Measurements from ENCODE around the gene SLC39A9. TPM values are rescaled to one million over a fixed set of nuclear protein-coding genes. Genes with fewer than 3 reads are reported as not detected.

SLC39A9 gene
- polyA plus RNA-seq, 1 donor from 2014 or later, result 88.5 TPM

GRCh38 chr14:69355607-69356281 is 42.7 kb upstream of the SLC39A9 start:
- H3K9ac ChIP-seq (ENCODE audit: low read length), result no peak overlapping the region
- no peaks in the 10 kb centered on the region for H3K9me2 ChIP-seq (ENCODE audit: insufficient read depth, low read length)
- no peak overlapping the region for H2AFZ ChIP-seq (ENCODE audit: low read depth, low read length)
- H3K79me2 ChIP-seq (replicated peaks; ENCODE audit: insufficient read depth, low read length), result no peaks in the 10 kb centered on the region
- no peak overlapping the region for H3K27ac ChIP-seq (ENCODE audit: low read length)
- no peaks in the 10 kb centered on the region for H3K9me3 ChIP-seq (ENCODE audit: low read length)
- H3K4me3 ChIP-seq (ENCODE audit: low read length), result no peak overlapping the region
- no peak overlapping the region for H3K4me2 ChIP-seq (ENCODE audit: low read length)
- no peaks in the 10 kb centered on the region for H3F3A ChIP-seq (ENCODE audit: insufficient read depth, low read length, poor library complexity, severe bottlenecking)
- no peaks in the 10 kb centered on the region for H3K36me3 ChIP-seq (ENCODE audit: insufficient read depth, low read length)
- H4K20me1 ChIP-seq (ENCODE audit: insufficient read depth), result no peaks in the 10 kb centered on the region
- no peaks in the 10 kb centered on the region for H3K27me3 ChIP-seq (ENCODE audit: insufficient read depth, low read depth, low read length)
- TF ChIP-seq REST (IDR thresholded peaks at IDR 0.05; ENCODE audit: borderline replicate concordance) (no peak), CTCF (IDR thresholded peaks at IDR 0.05; ENCODE audit: poor library complexity, severe bottlenecking) (no peak), RAD21 (conservative IDR thresholded peaks at IDR 0.05) (no peak), EZH2 (IDR thresholded peaks at IDR 0.05; ENCODE audit: borderline replicate concordance, insufficient read depth, low read length, poor library complexity, severe bottlenecking) (no peak), TAF1 (IDR thresholded peaks at IDR 0.05; ENCODE audit: low read depth) (no peak), POLR2AphosphoS5 (IDR thresholded peaks at IDR 0.05) (no peak)

- H3K27ac ChIP-seq (ENCODE audit: low read length), result no peak overlapping the region
- no peaks in the 10 kb centered on the region for H3K27me3 ChIP-seq (ENCODE audit: insufficient read depth, low read depth, low read length)
- no peak overlapping the region for H3K4me3 ChIP-seq (ENCODE audit: low read length)
- H3K36me3 ChIP-seq (ENCODE audit: insufficient read depth, low read length), result no peaks in the 10 kb centered on the region
- H3K9me2 ChIP-seq (ENCODE audit: insufficient read depth, low read length), result no peaks in the 10 kb centered on the region
- no peaks in the 10 kb centered on the region for H3K9me3 ChIP-seq (ENCODE audit: low read length)
- no peak overlapping the region for H3K9ac ChIP-seq (ENCODE audit: low read length)
- no peak overlapping the region for H2AFZ ChIP-seq (ENCODE audit: low read depth, low read length)
- H3K79me2 ChIP-seq (replicated peaks; ENCODE audit: insufficient read depth, low read length), result no peaks in the 10 kb centered on the region
- no peak overlapping the region for H3K4me2 ChIP-seq (ENCODE audit: low read length)
- TF ChIP-seq EZH2 (IDR thresholded peaks at IDR 0.05; ENCODE audit: borderline replicate concordance, insufficient read depth, low read length, poor library complexity, severe bottlenecking) (no peak), EP300 (conservative IDR thresholded peaks at IDR 0.05; ENCODE audit: poor library complexity, severe bottlenecking) (no peak), CTCF (IDR thresholded peaks at IDR 0.05; ENCODE audit: poor library complexity, severe bottlenecking) (no peak), MXI1 (conservative IDR thresholded peaks at IDR 0.05; ENCODE audit: poor library complexity, severe bottlenecking) (no peak), TAF1 (IDR thresholded peaks at IDR 0.05; ENCODE audit: low read depth) (no peak), POLR2AphosphoS5 (IDR thresholded peaks at IDR 0.05) (no peak), SMC3 (conservative IDR thresholded peaks at IDR 0.05; ENCODE audit: poor library complexity) (no peak), REST (IDR thresholded peaks at IDR 0.05; ENCODE audit: borderline replicate concordance) (no peak), RAD21 (conservative IDR thresholded peaks at IDR 0.05) (no peak)
- no peaks in the 10 kb centered on the region for H4K20me1 ChIP-seq (ENCODE audit: insufficient read depth)
- no peaks in the 10 kb centered on the region for H3F3A ChIP-seq (ENCODE audit: insufficient read depth, low read length, poor library complexity, severe bottlenecking)
Observed at GRCh38 chr14:69356903-69357543, 41.5 kb upstream of the SLC39A9 start.
